HepG2 (cell line): ENCODE data around the gene MFAP3L. TPM values are rescaled to one million over a fixed set of nuclear protein-coding genes. Genes with fewer than 3 reads are reported as not detected.
A peak's percentile ranks its signal among the peaks of the same experiment; 100 is the strongest.

ENCODE experiments used
- ATAD3A ChIP-seq: sonication (generic); formaldehyde crosslinking; IDR thresholded peaks from 2 replicates; pipeline ENCODE4 v1.4.0; 2020; ENCODE audit warnings: missing genetic modification reagents
- ELF1 ChIP-seq: sonication (generic); formaldehyde crosslinking; IDR thresholded peaks from 2 replicates; pipeline ENCODE4 v1.4.0; 2020; ENCODE audit warnings: missing genetic modification reagents
- FOSL1 ChIP-seq: sonication (generic); formaldehyde crosslinking; IDR thresholded peaks from 2 replicates; pipeline ENCODE4 v1.9.0; 2021; ENCODE audit warnings: missing genetic modification reagents, borderline replicate concordance
- IRX3 ChIP-seq: sonication (generic); formaldehyde crosslinking; IDR thresholded peaks from 2 replicates; pipeline ENCODE4 v1.8.1; 2023; ENCODE audit warnings: mild to moderate bottlenecking, low read depth, missing genetic modification reagents, borderline replicate concordance
- KDM6A ChIP-seq: IDR thresholded peaks from 2 replicates; pipeline ENCODE4 v1.6.1; 2016; ENCODE audit warnings: low read depth
- NR2F1 ChIP-seq, 2 experiments: fragments of 450-650 bp in 1 of 2; formaldehyde crosslinking in 1 of 2; IDR thresholded peaks; 2 replicates each; pipeline versions ENCODE4 v1.5.0 to v1.6.1; 2016 to 2020; ENCODE audit warnings: mild to moderate bottlenecking in 1 of 2, missing compliant biosample characterization in 1 of 2, missing genetic modification reagents in 1 of 2, moderate library complexity in 1 of 2
- TCF7L2 ChIP-seq: IDR thresholded peaks from 2 replicates; pipeline ENCODE4 v1.6.1; 2011; ENCODE audit warnings: mild to moderate bottlenecking, low read depth, low read length, moderate library complexity
- TRIM24 ChIP-seq: sonication (generic); formaldehyde crosslinking; IDR thresholded peaks from 2 replicates; pipeline ENCODE4 v1.8.0; 2022; ENCODE audit warnings: mild to moderate bottlenecking, missing genetic modification reagents
- YEATS2 ChIP-seq: sonication (generic); formaldehyde crosslinking; IDR thresholded peaks from 2 replicates; pipeline ENCODE4 v1.4.0; 2020; ENCODE audit warnings: missing genetic modification reagents, borderline replicate concordance
- ZNF264 ChIP-seq: sonication (generic); formaldehyde crosslinking; IDR thresholded peaks from 2 replicates; pipeline ENCODE4 v1.4.0; 2020; ENCODE audit warnings: missing genetic modification reagents
- ZSCAN5A ChIP-seq: sonication (generic); formaldehyde crosslinking; IDR thresholded peaks from 2 replicates; pipeline ENCODE4 v1.8.0; 2022; ENCODE audit warnings: mild to moderate bottlenecking, missing genetic modification reagents, borderline replicate concordance
- polyA plus RNA-seq, 8 experiments: library from polyadenylated mRNA; depleted of rRNA in 3 of 8; stranded (reverse) in 7 of 8; unstranded in 1 of 8; fragments of >200 nt; fragmentation: Illumina TruSeq in 4 of 8; extraction: Trizol in 4 of 8; gene quantifications; 2 replicates each; pipeline versions ENCODE4 v1.2.1 to v1.2.3, GENCODE V29; 2011 to 2016; ENCODE audit warnings: low read depth in 4 of 8, missing spikeins in 1 of 8, mixed read lengths in 1 of 8; ENCODE audit not compliant: insufficient read depth in 1 of 8
- total RNA-seq, 5 experiments: library from RNA; depleted of rRNA; stranded (reverse); fragments of >200 nt; fragmentation: Illumina TruSeq; extraction: Trizol; gene quantifications; 2 replicates each; pipeline ENCODE4 v1.2.3, GENCODE V29; 2016; ENCODE audit warnings: low read depth in 1 of 5
- TF ChIP-seq, protein P1 (sequence below): sonication (generic); formaldehyde crosslinking; IDR thresholded peaks from 2 replicates; pipeline ENCODE4 v1.5.1; 2020; ENCODE audit warnings: missing genetic modification reagents, mild to moderate bottlenecking, borderline replicate concordance
- TF ChIP-seq, protein P2 (sequence below): sonication (generic); formaldehyde crosslinking; IDR thresholded peaks from 2 replicates; pipeline ENCODE4 v1.5.0; 2020; ENCODE audit warnings: missing genetic modification reagents
- TF ChIP-seq, protein P3 (sequence below): sonication (generic); formaldehyde crosslinking; IDR thresholded peaks from 2 replicates; pipeline ENCODE4 v1.4.0; 2020; ENCODE audit warnings: missing genetic modification reagents, mild to moderate bottlenecking, borderline replicate concordance
- TF ChIP-seq, protein P4 (sequence below): sonication (generic); formaldehyde crosslinking; IDR thresholded peaks from 2 replicates; pipeline ENCODE4 v1.8.1; 2023; ENCODE audit warnings: missing genetic modification reagents, inconsistent platforms, borderline replicate concordance
- TF ChIP-seq, protein P5 (sequence below): sonication (generic); formaldehyde crosslinking; IDR thresholded peaks from 2 replicates; pipeline ENCODE4 v1.4.0; 2020; ENCODE audit warnings: missing genetic modification reagents
- TF ChIP-seq, protein P6 (sequence below): sonication (generic); formaldehyde crosslinking; IDR thresholded peaks from 2 replicates; pipeline ENCODE4 v1.4.0; 2020; ENCODE audit warnings: missing genetic modification reagents; ENCODE audit errors: not compliant biosample characterization

The MFAP3L gene
- total and polyA plus RNA-seq, 2 of the 13 experiments (the other 11 are each of a cell fraction or from before 2014, with no cell fraction given): 1.5 to 3.6 TPM

DNA sequence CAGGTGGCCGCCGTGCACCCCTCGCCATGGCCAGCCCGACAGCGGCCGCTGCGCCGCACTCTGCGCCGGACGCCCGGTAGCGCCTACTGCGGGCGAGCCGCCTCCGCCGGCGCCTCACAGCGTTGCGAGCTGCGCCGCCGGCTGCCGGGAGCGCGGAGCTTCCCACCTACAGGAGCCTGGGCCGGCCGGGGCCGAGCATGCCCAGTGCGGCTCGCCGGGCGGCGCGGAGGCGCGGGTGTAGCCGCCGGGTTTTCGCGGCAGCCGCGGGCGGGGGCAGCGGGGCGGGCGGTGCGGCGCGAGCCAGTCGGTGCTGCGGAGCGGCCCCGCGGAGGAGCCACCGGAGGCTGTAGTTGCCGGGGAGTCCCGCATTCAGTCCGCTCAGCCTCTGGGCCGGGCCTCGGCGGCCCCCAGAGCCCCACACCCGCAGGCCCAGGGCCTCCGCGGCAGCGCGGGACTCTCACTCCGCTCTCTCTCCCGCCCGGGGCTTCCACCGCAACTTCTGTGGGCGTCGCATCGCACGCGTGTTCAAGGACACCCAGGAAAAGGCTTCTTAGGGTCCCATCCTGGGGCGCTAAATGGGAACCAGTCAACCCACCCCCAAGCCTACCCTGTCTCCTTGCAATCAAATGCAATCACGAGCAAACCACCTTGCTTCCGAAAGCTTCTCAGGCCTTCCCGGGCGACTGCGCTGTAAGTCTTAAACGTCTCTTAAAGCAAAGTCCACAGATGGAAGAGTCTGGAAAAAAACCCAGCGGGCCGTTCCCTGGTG is at the start of gene MFAP3L (continued):
- TF ChIP-seq, protein P1, sequence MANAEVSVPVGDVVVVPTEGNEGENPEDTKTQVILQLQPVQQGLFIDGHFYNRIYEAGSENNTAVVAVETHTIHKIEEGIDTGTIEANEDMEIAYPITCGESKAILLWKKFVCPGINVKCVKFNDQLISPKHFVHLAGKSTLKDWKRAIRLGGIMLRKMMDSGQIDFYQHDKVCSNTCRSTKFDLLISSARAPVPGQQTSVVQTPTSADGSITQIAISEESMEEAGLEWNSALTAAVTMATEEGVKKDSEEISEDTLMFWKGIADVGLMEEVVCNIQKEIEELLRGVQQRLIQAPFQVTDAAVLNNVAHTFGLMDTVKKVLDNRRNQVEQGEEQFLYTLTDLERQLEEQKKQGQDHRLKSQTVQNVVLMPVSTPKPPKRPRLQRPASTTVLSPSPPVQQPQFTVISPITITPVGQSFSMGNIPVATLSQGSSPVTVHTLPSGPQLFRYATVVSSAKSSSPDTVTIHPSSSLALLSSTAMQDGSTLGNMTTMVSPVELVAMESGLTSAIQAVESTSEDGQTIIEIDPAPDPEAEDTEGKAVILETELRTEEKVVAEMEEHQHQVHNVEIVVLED: no peak
- TF ChIP-seq, protein P2, sequence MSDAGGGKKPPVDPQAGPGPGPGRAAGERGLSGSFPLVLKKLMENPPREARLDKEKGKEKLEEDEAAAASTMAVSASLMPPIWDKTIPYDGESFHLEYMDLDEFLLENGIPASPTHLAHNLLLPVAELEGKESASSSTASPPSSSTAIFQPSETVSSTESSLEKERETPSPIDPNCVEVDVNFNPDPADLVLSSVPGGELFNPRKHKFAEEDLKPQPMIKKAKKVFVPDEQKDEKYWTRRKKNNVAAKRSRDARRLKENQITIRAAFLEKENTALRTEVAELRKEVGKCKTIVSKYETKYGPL (CRISPR knock-in tag): no peak
- TF ChIP-seq ZNF264 (CRISPR knock-in tag): no peak
- TF ChIP-seq NR2F1 (CRISPR knock-in tag; IDR thresholded peaks at IDR 0.05): no peak
- TF ChIP-seq, protein P3, sequence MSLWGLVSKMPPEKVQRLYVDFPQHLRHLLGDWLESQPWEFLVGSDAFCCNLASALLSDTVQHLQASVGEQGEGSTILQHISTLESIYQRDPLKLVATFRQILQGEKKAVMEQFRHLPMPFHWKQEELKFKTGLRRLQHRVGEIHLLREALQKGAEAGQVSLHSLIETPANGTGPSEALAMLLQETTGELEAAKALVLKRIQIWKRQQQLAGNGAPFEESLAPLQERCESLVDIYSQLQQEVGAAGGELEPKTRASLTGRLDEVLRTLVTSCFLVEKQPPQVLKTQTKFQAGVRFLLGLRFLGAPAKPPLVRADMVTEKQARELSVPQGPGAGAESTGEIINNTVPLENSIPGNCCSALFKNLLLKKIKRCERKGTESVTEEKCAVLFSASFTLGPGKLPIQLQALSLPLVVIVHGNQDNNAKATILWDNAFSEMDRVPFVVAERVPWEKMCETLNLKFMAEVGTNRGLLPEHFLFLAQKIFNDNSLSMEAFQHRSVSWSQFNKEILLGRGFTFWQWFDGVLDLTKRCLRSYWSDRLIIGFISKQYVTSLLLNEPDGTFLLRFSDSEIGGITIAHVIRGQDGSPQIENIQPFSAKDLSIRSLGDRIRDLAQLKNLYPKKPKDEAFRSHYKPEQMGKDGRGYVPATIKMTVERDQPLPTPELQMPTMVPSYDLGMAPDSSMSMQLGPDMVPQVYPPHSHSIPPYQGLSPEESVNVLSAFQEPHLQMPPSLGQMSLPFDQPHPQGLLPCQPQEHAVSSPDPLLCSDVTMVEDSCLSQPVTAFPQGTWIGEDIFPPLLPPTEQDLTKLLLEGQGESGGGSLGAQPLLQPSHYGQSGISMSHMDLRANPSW (CRISPR knock-in tag): no peak
- TF ChIP-seq ZSCAN5A (CRISPR knock-in tag): no peak
- peak; percentile 69; the same call in 1 of the 2 replicates for TF ChIP-seq IRX3
- TF ChIP-seq, protein P4, sequence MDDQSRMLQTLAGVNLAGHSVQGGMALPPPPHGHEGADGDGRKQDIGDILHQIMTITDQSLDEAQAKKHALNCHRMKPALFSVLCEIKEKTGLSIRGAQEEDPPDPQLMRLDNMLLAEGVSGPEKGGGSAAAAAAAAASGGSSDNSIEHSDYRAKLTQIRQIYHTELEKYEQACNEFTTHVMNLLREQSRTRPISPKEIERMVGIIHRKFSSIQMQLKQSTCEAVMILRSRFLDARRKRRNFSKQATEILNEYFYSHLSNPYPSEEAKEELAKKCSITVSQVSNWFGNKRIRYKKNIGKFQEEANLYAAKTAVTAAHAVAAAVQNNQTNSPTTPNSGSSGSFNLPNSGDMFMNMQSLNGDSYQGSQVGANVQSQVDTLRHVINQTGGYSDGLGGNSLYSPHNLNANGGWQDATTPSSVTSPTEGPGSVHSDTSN (CRISPR knock-in tag): no peak
- TF ChIP-seq, protein P5, sequence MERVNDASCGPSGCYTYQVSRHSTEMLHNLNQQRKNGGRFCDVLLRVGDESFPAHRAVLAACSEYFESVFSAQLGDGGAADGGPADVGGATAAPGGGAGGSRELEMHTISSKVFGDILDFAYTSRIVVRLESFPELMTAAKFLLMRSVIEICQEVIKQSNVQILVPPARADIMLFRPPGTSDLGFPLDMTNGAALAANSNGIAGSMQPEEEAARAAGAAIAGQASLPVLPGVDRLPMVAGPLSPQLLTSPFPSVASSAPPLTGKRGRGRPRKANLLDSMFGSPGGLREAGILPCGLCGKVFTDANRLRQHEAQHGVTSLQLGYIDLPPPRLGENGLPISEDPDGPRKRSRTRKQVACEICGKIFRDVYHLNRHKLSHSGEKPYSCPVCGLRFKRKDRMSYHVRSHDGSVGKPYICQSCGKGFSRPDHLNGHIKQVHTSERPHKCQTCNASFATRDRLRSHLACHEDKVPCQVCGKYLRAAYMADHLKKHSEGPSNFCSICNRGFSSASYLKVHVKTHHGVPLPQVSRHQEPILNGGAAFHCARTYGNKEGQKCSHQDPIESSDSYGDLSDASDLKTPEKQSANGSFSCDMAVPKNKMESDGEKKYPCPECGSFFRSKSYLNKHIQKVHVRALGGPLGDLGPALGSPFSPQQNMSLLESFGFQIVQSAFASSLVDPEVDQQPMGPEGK (CRISPR knock-in tag): peak; percentile 29; the same call in 1 of the 2 replicates
- TF ChIP-seq, protein P6, sequence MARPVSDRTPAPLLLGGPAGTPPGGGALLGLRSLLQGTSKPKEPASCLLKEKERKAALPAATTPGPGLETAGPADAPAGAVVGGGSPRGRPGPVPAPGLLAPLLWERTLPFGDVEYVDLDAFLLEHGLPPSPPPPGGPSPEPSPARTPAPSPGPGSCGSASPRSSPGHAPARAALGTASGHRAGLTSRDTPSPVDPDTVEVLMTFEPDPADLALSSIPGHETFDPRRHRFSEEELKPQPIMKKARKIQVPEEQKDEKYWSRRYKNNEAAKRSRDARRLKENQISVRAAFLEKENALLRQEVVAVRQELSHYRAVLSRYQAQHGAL (CRISPR knock-in tag): no peak
- no peak for TF ChIP-seq ATAD3A
- TF ChIP-seq KDM6A (CRISPR knock-in tag): no peak
- no peak for TF ChIP-seq TCF7L2
- TF ChIP-seq TRIM24: no peak
- no peak for TF ChIP-seq YEATS2 (CRISPR knock-in tag)
- TF ChIP-seq FOSL1: no peak
- TF ChIP-seq ELF1 (CRISPR knock-in tag): no peak
